Endothelial cell of umbilical vein (primary cell): Measurements from ENCODE around the gene KDM7A.

ENCODE experiments used
- CTCF ChIP-seq, 2 donors: IDR thresholded peaks; 1 replicate in 1 of 2; 2 replicates in 1 of 2; pipeline ENCODE4 v1.5.1; 2011; ENCODE audit warnings: low read length in 2 of 2, mild to moderate bottlenecking in 2 of 2, moderate library complexity in 2 of 2, control low read depth in 1 of 2, inconsistent platforms in 1 of 2, low read depth in 1 of 2; ENCODE audit not compliant: insufficient read depth in 1 of 2; ENCODE audit errors: extremely low read depth in 1 of 2
- EZH2 ChIP-seq: IDR thresholded peaks from 2 replicates; pipeline ENCODE4 v1.6.1; 2012; ENCODE audit warnings: borderline replicate concordance, low read depth, mild to moderate bottlenecking, moderate library complexity, low read length, inconsistent platforms; ENCODE audit not compliant: severe bottlenecking
- JUN ChIP-seq: IDR thresholded peaks from 2 replicates; pipeline ENCODE4 v1.6.1; 2011; ENCODE audit warnings: borderline replicate concordance, low read depth; ENCODE audit not compliant: insufficient read length, insufficient read depth
- MYC ChIP-seq: IDR thresholded peaks from one replicate; pipeline ENCODE4 v1.6.1; 2011; ENCODE audit warnings: mild to moderate bottlenecking, low read depth, low read length
- POLR2A ChIP-seq: IDR thresholded peaks from 2 replicates; pipeline ENCODE4 v1.6.1; 2012; ENCODE audit warnings: low read depth, mild to moderate bottlenecking, control low read depth, low read length

- TF ChIP-seq EZH2 = no peak
- no peak for TF ChIP-seq CTCF (IDR thresholded peaks at IDR 0.05; ENCODE audit: extremely low read depth in 1 of 2, insufficient read depth in 1 of 2, low read depth in 1 of 2, low read length in 2 of 2)
- TF ChIP-seq JUN = no peak
- no peak for TF ChIP-seq POLR2A
- no peak for TF ChIP-seq MYC
Observed at GRCh38 chr7:140211698-140212097, 34.9 kb upstream of the KDM7A start.
